Measurements from ENCODE around the gene ASCL4. TPM values are rescaled to one million over a fixed set of nuclear protein-coding genes. Genes with fewer than 3 reads are reported as not detected.

ASCL4 gene
- total and polyA plus RNA-seq, 2 of the 8 experiments (the other 6 are each of a cell fraction or from before 2014, with no cell fraction given): not detected

DNA sequence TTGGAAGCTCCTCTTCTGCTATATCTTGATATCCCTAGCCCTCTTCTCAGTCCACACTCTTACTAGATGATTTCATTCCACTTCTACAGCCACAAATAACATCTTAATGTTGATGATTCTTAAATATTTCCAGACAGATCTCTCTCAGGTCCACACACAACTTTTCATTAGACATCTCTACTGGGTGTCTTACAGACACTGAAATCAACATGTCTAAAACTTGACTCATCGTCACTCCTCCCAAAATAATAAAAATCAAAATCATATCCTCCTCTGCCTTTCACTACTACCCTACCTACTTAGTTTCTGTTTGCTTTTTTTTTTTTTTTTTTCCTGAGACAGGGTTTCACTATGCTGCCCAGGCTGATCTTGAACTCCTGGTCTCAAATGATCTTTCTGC lies 25.4 kb upstream of the ASCL4 start:
- H3K27ac ChIP-seq (ENCODE audit: low read depth, low read length): no peak overlapping the region
- CTCF ChIA-PET (ENCODE audit: partially characterized antibody): no interaction called here
- no peak for TF ChIP-seq EZH2 (IDR thresholded peaks at IDR 0.05; ENCODE audit: low read depth, low read length, severe bottlenecking)
- TF ChIP-seq EP300 (IDR thresholded peaks at IDR 0.05; ENCODE audit: borderline replicate concordance in 1 of 2, low read depth in 2 of 2, low read length in 2 of 2): no peak
- no peak for TF ChIP-seq MAFK (IDR thresholded peaks at IDR 0.05; ENCODE audit: low read depth, low read length)
- TF ChIP-seq CHD2 (IDR thresholded peaks at IDR 0.05; ENCODE audit: low read length): no peak
- TF ChIP-seq FOSL1 (IDR thresholded peaks at IDR 0.05; ENCODE audit: insufficient read depth, low read depth, low read length): no peak
- TF ChIP-seq CBX8 (IDR thresholded peaks at IDR 0.05; ENCODE audit: borderline replicate concordance, low read depth, low read length): no peak
- no peak for TF ChIP-seq GABPA (IDR thresholded peaks at IDR 0.05; ENCODE audit: borderline replicate concordance, insufficient read depth, low read length)
- TF ChIP-seq SIRT6 (IDR thresholded peaks at IDR 0.05; ENCODE audit: low read length): no peak
- TF ChIP-seq, protein P1, sequence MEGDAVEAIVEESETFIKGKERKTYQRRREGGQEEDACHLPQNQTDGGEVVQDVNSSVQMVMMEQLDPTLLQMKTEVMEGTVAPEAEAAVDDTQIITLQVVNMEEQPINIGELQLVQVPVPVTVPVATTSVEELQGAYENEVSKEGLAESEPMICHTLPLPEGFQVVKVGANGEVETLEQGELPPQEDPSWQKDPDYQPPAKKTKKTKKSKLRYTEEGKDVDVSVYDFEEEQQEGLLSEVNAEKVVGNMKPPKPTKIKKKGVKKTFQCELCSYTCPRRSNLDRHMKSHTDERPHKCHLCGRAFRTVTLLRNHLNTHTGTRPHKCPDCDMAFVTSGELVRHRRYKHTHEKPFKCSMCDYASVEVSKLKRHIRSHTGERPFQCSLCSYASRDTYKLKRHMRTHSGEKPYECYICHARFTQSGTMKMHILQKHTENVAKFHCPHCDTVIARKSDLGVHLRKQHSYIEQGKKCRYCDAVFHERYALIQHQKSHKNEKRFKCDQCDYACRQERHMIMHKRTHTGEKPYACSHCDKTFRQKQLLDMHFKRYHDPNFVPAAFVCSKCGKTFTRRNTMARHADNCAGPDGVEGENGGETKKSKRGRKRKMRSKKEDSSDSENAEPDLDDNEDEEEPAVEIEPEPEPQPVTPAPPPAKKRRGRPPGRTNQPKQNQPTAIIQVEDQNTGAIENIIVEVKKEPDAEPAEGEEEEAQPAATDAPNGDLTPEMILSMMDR (IDR thresholded peaks at IDR 0.05; ENCODE audit: control extremely low read depth in 1 of 3, insufficient read depth in 1 of 3, low read depth in 1 of 3, low read length in 3 of 3): no peak
- TF ChIP-seq GTF2F1 (IDR thresholded peaks at IDR 0.05; ENCODE audit: borderline replicate concordance, low read depth, low read length): no peak
- TF ChIP-seq POU5F1 (IDR thresholded peaks at IDR 0.05; ENCODE audit: low read depth, low read length): no peak

More for the DNA sequence above, 25.4 kb upstream of the ASCL4 start:
- Histone ChIP-seq H2BK5ac (ENCODE audit: low read depth, low read length) (no peak overlapping the region), H4K8ac (ENCODE audit: extremely low read depth, insufficient read depth, low read length) (no peak overlapping the region), H3K79me1 (ENCODE audit: low read depth, low read length) (peaks cover 6% of the 10 kb centered on the region; the same call in 1 of the 2 replicates), H4K20me1 (replicated peaks in 1 of 2; ENCODE audit: control insufficient read depth in 1 of 2, insufficient read depth in 2 of 2, low read length in 2 of 2) (peaks cover 0 to 4% of the 10 kb centered on the region in 2 experiments), H2BK12ac (ENCODE audit: low read depth, low read length) (no peak overlapping the region), H3K56ac (replicated peaks; ENCODE audit: insufficient read length, low read depth, low read length) (no peak overlapping the region), H3K23ac (ENCODE audit: insufficient read length) (no peak overlapping the region), H3K9me3 (ENCODE audit: insufficient read depth in 2 of 2, low read depth in 1 of 2, low read length in 1 of 2) (no peaks in the 10 kb centered on the region), H3K9ac (replicated peaks in 1 of 4; ENCODE audit: extremely low read depth in 1 of 4, low read depth in 3 of 4, low read length in 3 of 4) (no peak overlapping the region), H2BK15ac (ENCODE audit: low read length) (no peak overlapping the region), H3K36me3 (ENCODE audit: control insufficient read depth in 2 of 4, insufficient read depth in 4 of 4, low read length in 3 of 4) (peaks cover 9 to 59% (median 33%) of the 10 kb centered on the region in 4 experiments), H3K18ac (ENCODE audit: extremely low read depth, low read length) (no peak overlapping the region), H2AFZ (ENCODE audit: low read length) (no peak overlapping the region), H3K27me3 (replicated peaks in 1 of 4; ENCODE audit: control insufficient read depth in 3 of 4, extremely low read depth in 1 of 4, insufficient read depth in 3 of 4, low read length in 3 of 4) (no peaks in the 10 kb centered on the region), H3K4me3 (ENCODE audit: extremely low read depth in 1 of 4, insufficient read depth in 2 of 4, low read depth in 3 of 4, low read length in 4 of 4) (no peak overlapping the region), H2AK5ac (ENCODE audit: low read depth, low read length) (no peak overlapping the region), H2BK20ac (ENCODE audit: low read length) (no peak overlapping the region), H3K4me1 (replicated peaks in 1 of 4; ENCODE audit: control insufficient read depth in 3 of 4, insufficient read depth in 4 of 4, low read length in 3 of 4) (no peaks in the 10 kb centered on the region), H3K23me2 (ENCODE audit: low read depth, low read length) (no peaks in the 10 kb centered on the region), H3K4me2 (ENCODE audit: insufficient read depth in 1 of 2, low read depth in 2 of 2, low read length in 2 of 2) (no peak overlapping the region), H2BK120ac (replicated peaks; ENCODE audit: low read depth, low read length) (no peak overlapping the region), H4K91ac (replicated peaks; ENCODE audit: insufficient read length, low read length) (no peak overlapping the region), H3K14ac (ENCODE audit: insufficient read length) (no peak overlapping the region), H3K79me2 (ENCODE audit: control insufficient read depth in 1 of 2, insufficient read depth in 2 of 2, low read length in 2 of 2) (no peaks in the 10 kb centered on the region), H4K5ac (ENCODE audit: insufficient read length, low read depth, low read length) (no peak overlapping the region), H3K4ac (replicated peaks; ENCODE audit: insufficient read length, low read depth, low read length) (no peak overlapping the region)
- DNase-seq (ENCODE audit: low read depth in 1 of 2, low spot score in 2 of 2) (no peak), FAIRE-seq (no peak)
- 100% methylated on average over 1 of the region's 1 CpG for WGBS, 2 experiments (ENCODE audit: extremely low coverage in 1 of 2, insufficient coverage in 1 of 2, insufficient read length in 1 of 2, insufficient replicate concordance in 2 of 2, low coverage in 1 of 2, low lambda C conversion rate in 2 of 2, missing lambda C conversion rate in 1 of 2)
- POLR2A ChIA-PET (ENCODE audit: partially characterized antibody): interaction anchor here (1.0 to 2.2 kb wide), 5 partner anchors 10 to 154 kb away, joined by 3 to 7 read pairs (median 3); no protein-coding TSS in a partner anchor

All from H1 (cell line).